Measurements from ENCODE around the gene ACACA.
"Not testable (repeated sequence)": the region's sequence is repeated elsewhere in the genome, so short reads cannot be mapped to it uniquely, and the experiment has no call there.

The ACACA gene

DNA sequence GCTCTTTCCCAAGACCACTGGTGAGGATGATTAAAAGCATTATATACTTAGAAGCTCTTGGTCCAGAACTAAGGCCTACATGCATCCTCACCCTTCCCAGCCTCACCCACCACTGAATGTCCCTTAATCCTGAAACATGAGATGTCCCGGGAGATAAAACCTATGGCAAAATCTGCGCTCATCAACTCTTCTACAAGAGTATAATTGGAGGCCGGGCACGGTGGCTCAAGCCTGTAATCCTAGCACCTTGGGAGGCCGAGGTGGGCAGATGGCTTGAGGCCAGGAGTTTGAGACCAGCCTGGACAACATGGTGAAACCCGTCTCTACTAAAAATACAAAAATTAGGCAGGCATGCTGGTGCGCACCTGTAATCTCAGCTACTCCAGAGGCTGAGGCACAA lies 13.3 kb downstream of the ACACA start:
- no peak for DNase-seq (ENCODE audit: low spot score)

DNA sequence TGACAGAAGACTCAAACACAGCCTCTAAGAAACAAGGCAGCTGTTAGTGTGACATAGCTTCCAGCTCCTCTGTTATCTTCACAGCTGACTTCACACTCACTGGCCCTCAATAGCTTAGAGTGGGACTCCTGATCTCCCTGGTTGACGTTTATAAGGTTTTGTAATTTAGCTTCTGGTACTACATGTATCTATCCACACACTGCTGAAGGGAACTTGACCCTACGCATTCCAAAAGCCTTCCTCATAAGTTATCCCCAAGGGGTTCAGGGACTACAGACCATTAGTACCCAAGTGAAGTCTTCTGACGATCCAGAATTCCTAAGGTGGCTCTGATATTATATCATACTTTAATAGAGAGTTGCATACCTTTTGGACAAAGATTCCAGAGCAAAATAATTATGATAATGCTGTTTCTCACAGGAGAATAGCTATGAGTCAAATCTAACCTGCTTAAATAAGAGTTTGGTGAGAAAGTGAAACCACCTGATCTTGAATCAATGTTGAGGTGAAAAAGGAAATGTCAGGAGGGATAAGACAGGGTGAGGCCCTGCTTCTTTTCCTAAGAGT lies 14.5 kb downstream of the ACACA start:
- DNase-seq (ENCODE audit: low spot score), result no peak

DNA sequence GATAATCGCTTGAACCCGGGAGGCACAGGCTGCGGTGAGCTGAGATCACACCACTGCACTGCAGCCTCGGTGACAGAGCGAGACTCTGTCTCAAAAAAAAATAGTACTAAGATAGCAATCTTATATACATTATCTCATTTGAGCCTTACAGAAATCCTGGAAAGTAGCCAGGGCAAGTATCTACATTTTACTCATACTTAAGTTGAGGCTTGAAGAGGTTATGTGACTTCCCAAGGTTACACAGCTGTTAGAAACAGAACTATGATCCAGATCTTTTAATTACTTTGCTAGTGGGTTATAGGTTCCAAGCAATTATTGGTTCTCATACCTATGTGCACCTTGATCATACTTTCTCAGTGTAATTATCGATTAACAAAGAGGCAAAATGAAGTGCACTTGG lies 15.5 kb downstream of the ACACA start:
- no peak for DNase-seq (ENCODE audit: low spot score)

- DNase-seq (ENCODE audit: low spot score), result no peak
Observed at GRCh38 chr17:37389160-37389559, 17.5 kb downstream of the ACACA start.

- no peak for DNase-seq (ENCODE audit: low spot score)
Observed at GRCh38 chr17:37388266-37388665, 18.4 kb downstream of the ACACA start.

GRCh38 chr17:37386462-37386861 lies 20.2 kb downstream of the ACACA start:
- DNase-seq (ENCODE audit: low spot score), result no peak

GRCh38 chr17:37385474-37385990 lies 21.1 kb downstream of the ACACA start:
- DNase-seq (ENCODE audit: low spot score), result no peak

DNA sequence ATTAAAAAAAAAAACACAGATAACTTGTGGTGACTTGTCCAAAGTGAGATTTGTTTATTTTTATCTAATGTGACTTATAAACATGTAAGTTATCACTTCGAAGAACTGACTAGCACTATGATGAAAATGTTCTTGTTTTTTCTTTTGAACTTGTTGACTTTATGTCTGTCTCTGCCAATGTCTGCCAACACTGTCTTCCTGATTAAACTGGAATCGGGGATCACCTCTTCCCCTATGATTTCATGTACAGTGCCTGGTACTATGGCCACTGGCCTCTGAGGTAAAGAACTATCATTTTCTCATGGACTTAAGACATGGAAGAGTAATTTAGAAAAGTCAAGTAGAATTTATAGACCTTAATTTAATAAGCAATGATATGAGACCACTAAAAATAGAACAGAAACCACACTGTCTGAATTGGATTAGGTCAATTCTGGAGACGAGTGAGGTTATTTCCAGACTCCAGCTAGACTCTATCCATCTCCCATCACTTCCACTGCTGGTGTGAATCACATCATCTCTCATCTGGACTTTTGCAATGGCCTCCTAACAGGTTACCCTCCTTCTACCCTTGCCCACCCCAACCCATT lies 22.0 kb downstream of the ACACA start:
- no peak for DNase-seq (ENCODE audit: low spot score)

DNA sequence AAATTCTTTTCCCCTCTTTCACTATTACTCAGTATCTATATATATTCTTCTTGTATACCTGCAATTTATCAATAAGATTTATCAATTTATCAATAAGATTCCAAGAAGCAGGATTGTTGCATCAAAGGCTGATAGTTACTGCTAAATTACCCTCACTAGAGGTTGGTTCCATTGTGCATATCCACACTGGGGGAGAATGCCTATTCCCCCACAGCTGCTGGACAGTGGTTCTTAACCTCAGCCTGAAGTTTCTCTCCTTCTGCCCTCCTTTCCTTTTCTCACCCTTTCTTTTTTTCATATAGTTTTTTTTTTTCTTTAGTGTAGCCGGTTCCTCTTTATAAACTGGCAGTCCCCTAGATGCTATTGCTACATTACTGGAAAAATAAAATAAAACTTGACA lies 24.6 kb downstream of the ACACA start:
- no peak for DNase-seq (ENCODE audit: low spot score)

DNA sequence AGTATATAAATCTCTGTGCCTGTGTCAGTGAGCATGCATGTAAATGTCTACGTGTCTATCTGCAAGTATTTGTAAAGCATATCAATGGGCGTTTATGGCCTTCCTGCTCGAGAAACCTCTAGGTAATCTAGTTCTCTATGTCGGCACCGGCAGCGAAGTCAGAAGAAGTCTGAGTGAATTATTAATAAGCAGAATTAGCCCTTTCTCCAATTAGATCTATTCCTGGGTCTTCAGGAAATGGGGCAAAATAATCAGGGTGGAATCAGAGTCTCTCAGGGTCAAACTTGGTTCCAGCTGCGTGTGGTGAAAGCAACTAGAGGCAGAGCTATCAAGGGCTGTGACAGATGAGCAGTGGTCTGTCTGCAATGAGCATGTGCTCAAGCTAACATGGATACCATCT lies 30.9 kb downstream of the ACACA start, which contains the start of gene C17orf78:
C17orf78 (plus strand) TSS at position 280 of the 400 bp plus-strand sequence; CDS start at position 388, 108 bp downstream.
- DNase-seq (ENCODE audit: low spot score), result no peak

DNA sequence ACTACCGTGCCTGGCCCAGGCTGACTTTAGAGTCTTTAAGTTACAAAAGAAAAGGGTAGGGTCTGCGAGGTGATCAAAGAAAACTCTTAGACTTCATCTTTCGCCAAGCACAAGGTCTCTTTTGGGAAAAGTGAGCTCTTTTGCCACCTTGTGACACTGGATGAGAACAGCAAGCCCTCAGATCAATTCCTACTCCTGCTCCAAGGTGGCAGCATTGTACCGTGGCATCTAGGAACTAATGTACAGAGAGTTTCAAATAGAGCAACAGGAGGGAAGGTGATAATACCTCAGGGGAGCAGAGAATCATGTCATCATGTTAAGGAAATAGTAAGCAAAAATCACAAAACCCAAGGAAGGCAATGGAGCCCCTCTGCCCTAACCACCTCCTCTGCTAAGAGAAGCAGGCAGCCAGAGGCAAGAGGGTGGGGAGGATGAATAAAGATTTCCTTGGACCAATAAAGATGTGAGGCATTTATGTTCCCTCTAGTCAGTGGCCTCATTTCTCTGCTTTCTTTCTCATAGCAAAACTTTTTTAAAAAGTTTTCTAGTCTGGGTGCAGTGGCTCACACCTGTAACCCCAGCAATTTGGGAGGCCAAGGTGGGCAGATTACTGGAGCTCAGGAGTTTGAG lies 33.0 kb downstream of the ACACA start:
- peak; percentile 86 for DNase-seq (ENCODE audit: low spot score)

DNA sequence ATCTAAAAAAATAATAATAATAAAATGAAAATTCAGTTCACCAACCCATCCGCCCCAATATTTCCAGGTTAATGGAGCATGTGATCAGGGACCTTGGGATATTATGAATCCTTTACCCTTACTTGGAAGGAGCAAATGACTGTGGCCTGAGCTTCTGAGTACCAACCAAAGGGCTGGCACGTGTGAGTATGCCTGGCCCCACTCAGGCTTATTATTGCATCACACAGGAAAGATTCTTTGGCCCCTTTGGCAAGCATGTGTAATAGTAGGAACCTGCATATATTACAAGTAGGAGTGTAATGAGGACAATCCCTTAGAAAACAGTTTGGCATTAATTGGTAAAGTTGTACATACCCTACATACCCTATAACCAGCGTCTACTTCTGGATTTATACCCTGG lies 38.1 kb downstream of the ACACA start:
- no peak for DNase-seq (ENCODE audit: low spot score)

DNA sequence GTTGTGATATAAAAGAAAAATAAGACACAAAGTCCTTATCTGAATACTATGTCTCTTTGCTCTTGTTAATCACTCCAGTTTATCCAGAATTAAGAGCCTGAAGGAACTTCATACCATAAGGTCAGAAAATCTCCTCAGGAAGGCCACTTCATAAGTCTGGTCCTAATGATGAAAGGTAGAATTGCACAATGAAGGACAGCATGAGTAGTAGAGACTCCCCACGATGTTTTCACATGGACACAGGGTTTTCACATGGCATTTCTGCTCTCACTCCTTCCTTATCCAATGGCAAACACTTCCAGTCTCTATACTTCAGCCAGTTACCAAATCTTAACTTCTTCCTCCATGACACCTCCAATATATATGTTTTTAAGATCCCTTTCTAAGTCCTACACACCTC lies 41.0 kb downstream of the ACACA start:
- no peak for DNase-seq (ENCODE audit: low spot score)

- no peak for DNase-seq (ENCODE audit: low spot score)
Observed at GRCh38 chr17:37361543-37361942, 45.1 kb downstream of the ACACA start.

GRCh38 chr17:37360632-37361031 lies 46.0 kb downstream of the ACACA start:
- no peak for DNase-seq (ENCODE audit: low spot score)

GRCh38 chr17:37359682-37360188 lies 46.9 kb downstream of the ACACA start:
- no peak for DNase-seq (ENCODE audit: low spot score)

GRCh38 chr17:37358830-37359681 lies 47.6 kb downstream of the ACACA start:
- DNase-seq (ENCODE audit: low spot score), result peak; percentile 99

DNA sequence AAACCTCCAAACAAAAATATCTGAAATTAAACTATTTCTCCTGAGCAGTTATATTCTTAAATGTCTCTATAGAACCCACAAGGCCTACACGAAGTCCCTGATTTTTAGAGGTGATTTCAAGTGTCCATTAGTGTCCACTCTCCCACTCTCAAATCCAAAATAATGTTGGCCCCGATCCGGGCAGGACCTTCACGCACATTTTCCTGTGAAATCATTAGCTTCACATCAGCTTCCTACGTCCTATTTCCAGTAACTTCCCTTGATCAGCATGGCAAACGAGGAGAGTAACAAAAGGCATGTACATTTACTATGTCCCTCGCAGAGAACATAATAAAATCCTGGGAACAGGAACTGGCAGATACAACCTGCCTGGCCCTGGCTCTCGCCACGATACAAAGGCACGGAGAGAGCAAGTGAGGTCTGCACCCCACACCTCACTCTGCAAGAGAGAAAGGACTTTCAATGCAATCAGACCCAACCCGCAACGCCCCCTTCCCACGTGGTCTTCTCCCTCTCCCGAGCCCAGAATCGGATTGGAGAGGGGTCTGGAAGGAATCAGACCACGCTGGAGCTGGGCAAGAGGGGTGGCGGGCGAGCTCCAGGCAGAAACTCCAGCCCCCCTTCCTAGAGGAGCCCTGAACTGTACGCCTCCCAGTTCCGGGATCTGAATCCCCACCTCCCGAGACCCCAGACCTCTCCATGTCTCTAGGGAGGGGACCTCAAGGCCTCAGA lies 48.4 kb downstream of the ACACA start:
- peak; percentile 88 for DNase-seq (ENCODE audit: low spot score)

DNA sequence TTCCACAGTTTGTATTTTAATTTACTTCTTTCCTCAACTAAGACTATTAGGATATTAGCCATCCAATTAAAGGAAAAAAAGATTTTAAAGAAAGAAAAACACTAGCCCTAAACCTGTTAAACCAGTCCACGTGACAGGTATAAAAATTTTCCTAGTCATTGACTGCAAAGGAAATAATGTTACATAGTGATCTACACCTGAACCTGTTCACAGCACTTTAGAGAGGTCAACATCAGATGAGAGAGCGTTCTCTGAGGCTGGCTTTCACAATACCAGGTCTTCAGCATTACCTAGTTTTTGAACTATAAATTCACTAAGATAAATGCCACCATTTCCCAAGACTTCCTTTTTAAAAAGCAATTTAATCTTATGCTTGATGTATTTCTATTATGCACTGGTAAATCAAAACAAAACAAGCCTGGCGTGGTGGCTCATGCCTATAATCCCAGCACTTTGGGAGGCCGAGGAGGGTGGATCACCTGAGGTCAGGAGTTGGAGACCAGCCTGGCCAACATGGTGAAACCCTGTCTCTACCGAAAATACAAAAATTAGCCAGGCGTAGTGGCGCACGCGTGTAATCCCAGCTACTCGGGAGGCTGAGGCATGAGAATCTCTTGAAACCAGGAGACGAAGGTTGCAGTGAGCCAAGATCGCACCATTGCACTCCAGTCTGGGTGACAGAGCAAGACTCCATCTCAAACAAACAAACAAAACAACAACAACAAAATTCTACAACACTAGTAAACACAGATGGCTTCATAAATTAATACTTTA lies 49.7 kb downstream of the ACACA start:
- not testable (repeated sequence) for DNase-seq (ENCODE audit: low spot score)

DNA sequence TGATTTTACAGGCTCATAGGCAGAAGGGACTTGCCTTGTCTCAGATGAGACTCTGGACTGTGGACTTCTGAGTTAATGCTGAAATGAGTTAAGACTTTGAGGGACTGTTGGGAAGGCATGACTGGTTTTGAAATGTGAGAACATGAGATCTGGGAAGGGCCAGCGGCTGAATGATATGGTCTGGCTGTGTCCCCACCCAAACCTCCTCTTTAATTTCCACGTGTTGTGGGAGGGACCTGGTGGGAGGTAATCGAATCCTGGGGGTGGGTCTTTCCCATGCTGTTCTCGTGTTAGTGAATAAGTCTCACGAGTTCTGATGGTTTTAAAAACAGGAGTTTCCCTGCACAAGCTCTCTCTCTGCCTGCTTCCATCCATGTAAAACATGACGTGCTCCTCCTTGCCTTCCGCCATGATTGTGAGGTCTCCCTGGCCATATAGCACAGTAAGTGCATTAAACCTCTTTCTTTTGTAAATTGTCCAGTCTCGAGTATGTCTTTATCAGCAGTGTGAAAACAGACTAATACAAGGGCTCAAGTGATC lies 59.7 kb downstream of the ACACA start:
- not testable (repeated sequence) for DNase-seq (ENCODE audit: low spot score)

DNA sequence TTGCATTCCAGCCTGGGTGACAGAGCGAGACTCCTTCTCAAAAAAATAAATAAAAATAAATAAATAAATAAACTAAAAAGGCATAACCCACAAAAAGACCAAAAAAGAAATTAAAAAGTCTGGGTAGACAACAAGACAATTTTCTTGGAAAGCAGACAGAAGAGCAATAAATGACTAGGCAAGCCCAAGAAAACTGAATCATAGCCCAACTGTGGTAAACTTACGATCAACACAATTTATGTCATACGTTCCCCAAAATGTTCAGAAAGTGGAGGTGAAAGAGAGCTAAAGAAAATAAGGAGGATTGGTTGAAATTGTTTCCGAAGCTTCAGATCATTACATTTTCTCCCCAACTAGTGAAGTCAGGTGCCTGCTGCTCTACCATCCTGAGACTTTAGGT lies 62.1 kb downstream of the ACACA start:
- no peak for DNase-seq (ENCODE audit: low spot score)

Data from D341Med (cell line).